Measurements from ENCODE around the gene STRN. TPM values are rescaled to one million over a fixed set of nuclear protein-coding genes. Genes with fewer than 3 reads are reported as not detected.

The STRN gene
- total RNA-seq, 1 experiment from 2014 or later, result 25.3 TPM

- Mint-ChIP-seq H3K36me3 (ENCODE audit: insufficient read depth, unreplicated experiment) (no peaks in the 10 kb centered on the region), H3K9me3 (ENCODE audit: unreplicated experiment) (no peaks in the 10 kb centered on the region), H3K27ac (ENCODE audit: low read depth, unreplicated experiment) (no peak overlapping the region), H3K4me1 (ENCODE audit: insufficient read depth, unreplicated experiment) (no peaks in the 10 kb centered on the region), H3K27me3 (ENCODE audit: insufficient read depth, unreplicated experiment) (peaks cover 10% of the 10 kb centered on the region), H3K4me3 (ENCODE audit: unreplicated experiment) (no peak overlapping the region)
- POLR2A ChIA-PET, result no interaction called here
- intact Hi-C loops (cut with micrococcal nuclease), result no loop called here
- TF ChIP-seq, protein P1, sequence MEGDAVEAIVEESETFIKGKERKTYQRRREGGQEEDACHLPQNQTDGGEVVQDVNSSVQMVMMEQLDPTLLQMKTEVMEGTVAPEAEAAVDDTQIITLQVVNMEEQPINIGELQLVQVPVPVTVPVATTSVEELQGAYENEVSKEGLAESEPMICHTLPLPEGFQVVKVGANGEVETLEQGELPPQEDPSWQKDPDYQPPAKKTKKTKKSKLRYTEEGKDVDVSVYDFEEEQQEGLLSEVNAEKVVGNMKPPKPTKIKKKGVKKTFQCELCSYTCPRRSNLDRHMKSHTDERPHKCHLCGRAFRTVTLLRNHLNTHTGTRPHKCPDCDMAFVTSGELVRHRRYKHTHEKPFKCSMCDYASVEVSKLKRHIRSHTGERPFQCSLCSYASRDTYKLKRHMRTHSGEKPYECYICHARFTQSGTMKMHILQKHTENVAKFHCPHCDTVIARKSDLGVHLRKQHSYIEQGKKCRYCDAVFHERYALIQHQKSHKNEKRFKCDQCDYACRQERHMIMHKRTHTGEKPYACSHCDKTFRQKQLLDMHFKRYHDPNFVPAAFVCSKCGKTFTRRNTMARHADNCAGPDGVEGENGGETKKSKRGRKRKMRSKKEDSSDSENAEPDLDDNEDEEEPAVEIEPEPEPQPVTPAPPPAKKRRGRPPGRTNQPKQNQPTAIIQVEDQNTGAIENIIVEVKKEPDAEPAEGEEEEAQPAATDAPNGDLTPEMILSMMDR (IDR thresholded peaks at IDR 0.05; ENCODE audit: unreplicated experiment), result no peak
- DNase-seq (ENCODE audit: unreplicated experiment), result no peak
- CTCF ChIA-PET, result no interaction called here
- BruUV-seq (replicated peaks), result no TSS peak
Observed at GRCh38 chr2:36808386-36809068, 157.8 kb downstream of the STRN start.

DNA sequence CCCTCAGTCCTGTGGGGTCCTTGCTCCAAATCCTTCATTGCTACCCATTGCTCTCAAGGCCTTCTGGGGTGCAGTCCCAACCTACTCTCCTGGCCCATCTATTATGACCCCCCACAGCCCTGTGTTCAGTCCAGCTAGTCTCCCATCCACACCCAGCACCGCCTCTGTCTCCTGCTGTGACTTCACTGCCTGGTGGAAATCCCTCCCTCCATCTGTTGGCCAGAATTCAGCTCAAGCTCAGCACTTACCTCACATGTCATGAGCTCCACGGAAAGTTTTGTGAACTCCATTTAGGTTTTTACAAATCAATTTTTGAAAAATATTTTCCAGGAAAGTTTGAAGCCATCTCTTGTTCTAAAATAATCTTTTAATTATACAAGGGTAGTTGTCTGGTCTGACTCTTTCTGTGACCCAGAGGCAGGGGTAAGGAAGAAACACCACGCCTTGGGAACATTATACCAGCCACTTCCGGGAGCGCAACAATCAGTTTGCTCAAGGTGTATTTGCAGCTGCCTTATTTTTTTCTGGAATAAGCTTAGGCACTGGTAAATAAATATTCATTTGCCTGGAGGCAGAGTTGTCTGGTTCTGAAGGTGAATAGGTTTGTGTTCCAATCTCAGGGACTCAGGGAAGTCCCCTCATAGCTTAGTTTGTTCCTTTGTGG is 159.0 kb downstream of the STRN start:
- DNase-seq (ENCODE audit: unreplicated experiment), result no peak
- POLR2A ChIA-PET, result no interaction called here
- TF ChIP-seq, protein P1 (IDR thresholded peaks at IDR 0.05; ENCODE audit: unreplicated experiment), result no peak
- Mint-ChIP-seq H3K4me1 (ENCODE audit: insufficient read depth, unreplicated experiment) (no peaks in the 10 kb centered on the region), H3K36me3 (ENCODE audit: insufficient read depth, unreplicated experiment) (no peaks in the 10 kb centered on the region), H3K27me3 (ENCODE audit: insufficient read depth, unreplicated experiment) (peaks cover 10% of the 10 kb centered on the region), H3K27ac (ENCODE audit: low read depth, unreplicated experiment) (no peak overlapping the region), H3K4me3 (ENCODE audit: unreplicated experiment) (no peak overlapping the region), H3K9me3 (ENCODE audit: unreplicated experiment) (no peaks in the 10 kb centered on the region)
- CTCF ChIA-PET, result interaction anchor here (0.5 to 3.0 kb wide), 5 partner anchors 22 to 361 kb away, joined by 3 to 18 read pairs (median 3); no protein-coding TSS in a partner anchor
- intact Hi-C loops (cut with micrococcal nuclease), result no loop called here
- BruUV-seq (replicated peaks), result no TSS peak

DNA sequence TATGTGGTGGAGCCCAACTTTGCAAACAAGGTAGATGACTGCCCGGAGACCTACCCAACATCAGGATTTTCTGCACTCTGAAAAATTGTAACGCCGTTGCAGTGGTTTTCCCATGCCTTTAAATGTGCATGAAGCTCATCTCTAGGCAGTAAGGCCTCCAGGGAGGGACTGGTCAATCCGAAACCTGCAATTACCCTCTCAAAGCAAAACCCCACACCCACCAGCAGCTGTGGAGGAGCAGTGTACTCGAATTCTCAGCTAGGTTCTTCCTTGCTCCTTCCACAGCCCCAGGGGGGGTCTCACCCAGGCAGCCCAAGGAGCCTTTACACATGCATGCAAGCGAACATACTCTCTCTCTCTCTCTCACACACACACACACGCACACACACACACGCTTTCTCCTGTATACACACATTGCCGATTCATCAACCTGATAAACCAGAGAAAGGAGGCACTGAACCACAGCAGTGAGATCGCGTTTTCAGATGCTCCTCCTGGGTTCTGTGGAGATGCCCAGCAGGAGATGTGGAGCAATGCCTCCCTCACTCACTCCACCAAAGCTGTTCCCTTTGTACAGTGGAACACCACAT is 160.6 kb downstream of the STRN start:
- ChIA-PET CTCF (interaction anchor here (1.2 to 3.0 kb wide), 2 partner anchors 20 to 29 kb away, joined by 3 to 18 read pairs; no protein-coding TSS in a partner anchor), POLR2A (no interaction called here)
- intact Hi-C loops (cut with micrococcal nuclease), result no loop called here
- Mint-ChIP-seq H3K4me1 (ENCODE audit: insufficient read depth, unreplicated experiment) (no peaks in the 10 kb centered on the region), H3K27me3 (ENCODE audit: insufficient read depth, unreplicated experiment) (peaks cover 10% of the 10 kb centered on the region), H3K9me3 (ENCODE audit: unreplicated experiment) (no peaks in the 10 kb centered on the region), H3K4me3 (ENCODE audit: unreplicated experiment) (no peak overlapping the region), H3K36me3 (ENCODE audit: insufficient read depth, unreplicated experiment) (no peaks in the 10 kb centered on the region), H3K27ac (ENCODE audit: low read depth, unreplicated experiment) (no peak overlapping the region)
- no TSS peak for BruUV-seq (replicated peaks)
- DNase-seq (ENCODE audit: unreplicated experiment), result no peak
- TF ChIP-seq, protein P1 (IDR thresholded peaks at IDR 0.05; ENCODE audit: unreplicated experiment), result no peak

GRCh38 chr2:36802952-36803351 is 163.4 kb downstream of the STRN start:
- no TSS peak for BruUV-seq (replicated peaks)
- Mint-ChIP-seq H3K27ac (ENCODE audit: low read depth, unreplicated experiment) (no peak overlapping the region), H3K36me3 (ENCODE audit: insufficient read depth, unreplicated experiment) (no peaks in the 10 kb centered on the region), H3K27me3 (ENCODE audit: insufficient read depth, unreplicated experiment) (peaks cover 16% of the 10 kb centered on the region), H3K9me3 (ENCODE audit: unreplicated experiment) (no peaks in the 10 kb centered on the region), H3K4me3 (ENCODE audit: unreplicated experiment) (no peak overlapping the region), H3K4me1 (ENCODE audit: insufficient read depth, unreplicated experiment) (no peaks in the 10 kb centered on the region)
- TF ChIP-seq, protein P1 (IDR thresholded peaks at IDR 0.05; ENCODE audit: unreplicated experiment), result no peak
- CTCF ChIA-PET, result interaction anchor here (0.9 to 2.0 kb wide), 5 partner anchors 16 to 116 kb away, joined by 3 to 5 read pairs (median 4); no protein-coding TSS in a partner anchor
- no peak for DNase-seq (ENCODE audit: unreplicated experiment)
- POLR2A ChIA-PET, result no interaction called here
- intact Hi-C loops (cut with micrococcal nuclease), result no loop called here

All from MCF 10A (cell line).